ENCODE measurements around the gene SENP2. TPM values are rescaled to one million over a fixed set of nuclear protein-coding genes. Genes with fewer than 3 reads are reported as not detected.
A peak's percentile ranks its signal among the peaks of the same experiment; 100 is the strongest.

SENP2 gene
- total and polyA plus RNA-seq, 2 of the 13 experiments (the other 11 are each of a cell fraction or from before 2014, with no cell fraction given), result 7.7 to 46.2 TPM

- TF ChIP-seq JDP2 (CRISPR knock-in tag; IDR thresholded peaks at IDR 0.05; ENCODE audit: borderline replicate concordance) (no peak; the same call in 1 of the 2 replicates), ISL2 (CRISPR knock-in tag; IDR thresholded peaks at IDR 0.05) (peak; percentile 41; the same call in 1 of the 2 replicates), THAP8 (CRISPR knock-in tag; IDR thresholded peaks at IDR 0.05; ENCODE audit: borderline replicate concordance) (no peak; the same call in 1 of the 2 replicates), SSRP1 (CRISPR knock-in tag; IDR thresholded peaks at IDR 0.05) (no peak), ZNF160 (CRISPR knock-in tag; IDR thresholded peaks at IDR 0.05) (no peak), ZBTB14 (CRISPR knock-in tag; IDR thresholded peaks at IDR 0.05) (0 out of 2 replicates have a peak, but pooled peaks have one; percentile 36), ZBTB7A (CRISPR knock-in tag; IDR thresholded peaks at IDR 0.05) (no peak), HDAC1 (CRISPR knock-in tag; IDR thresholded peaks at IDR 0.05) (peak; percentile 86), ZNF879 (CRISPR knock-in tag; IDR thresholded peaks at IDR 0.05) (no peak), XRCC5 (optimal IDR thresholded peaks at IDR 0.05; ENCODE audit: low read length) (peak; percentile 39), ZNF776 (CRISPR knock-in tag; IDR thresholded peaks at IDR 0.05) (no peak), RBM22 (optimal IDR thresholded peaks at IDR 0.05; ENCODE audit: low read length) (no peak), PRMT3 (CRISPR knock-in tag; IDR thresholded peaks at IDR 0.05; ENCODE audit: borderline replicate concordance, low read depth) (no peak), HIVEP1 (CRISPR knock-in tag; IDR thresholded peaks at IDR 0.05) (no peak), ZMYM4 (CRISPR knock-in tag; IDR thresholded peaks at IDR 0.05) (peak; percentile 85), ZNF446 (CRISPR knock-in tag; IDR thresholded peaks at IDR 0.05) (no peak), SMC3 (IDR thresholded peaks at IDR 0.05; ENCODE audit: low read length) (no peak), ZNF513 (CRISPR knock-in tag; conservative IDR thresholded peaks at IDR 0.05) (no peak), CREB3 (CRISPR knock-in tag; IDR thresholded peaks at IDR 0.05) (0 out of 2 replicates have a peak, but pooled peaks have one; percentile 58), TAF1 (CRISPR knock-in tag; IDR thresholded peaks at IDR 0.05) (peak; percentile 65; the same call in 1 of the 2 replicates), EZH2 (conservative IDR thresholded peaks at IDR 0.05; ENCODE audit: low read depth, low read length) (no peak), FOXO4 (CRISPR knock-in tag; conservative IDR thresholded peaks at IDR 0.05) (no peak), BORCS8-MEF2B (CRISPR knock-in tag; IDR thresholded peaks at IDR 0.05) (no peak), SKI (IDR thresholded peaks at IDR 0.05; ENCODE audit: partially characterized antibody) (peak; percentile 48)
These were observed at the start of gene SENP2 (continued) for GRCh38 chr3:185585859-185586685.

All from HepG2 (cell line).